ENCODE measurements around the gene ABCA7.

ABCA7 gene

GRCh38 chr19:1041835-1042685 is 2.2 kb downstream of the ABCA7 start:
- FAIRE-seq: no peak

- no peak for FAIRE-seq
Measured at GRCh38 chr19:1042689-1043511, 3.0 kb downstream of the ABCA7 start.

- FAIRE-seq: no peak
Measured at GRCh38 chr19:1045247-1045603, 5.3 kb downstream of the ABCA7 start.

DNA sequence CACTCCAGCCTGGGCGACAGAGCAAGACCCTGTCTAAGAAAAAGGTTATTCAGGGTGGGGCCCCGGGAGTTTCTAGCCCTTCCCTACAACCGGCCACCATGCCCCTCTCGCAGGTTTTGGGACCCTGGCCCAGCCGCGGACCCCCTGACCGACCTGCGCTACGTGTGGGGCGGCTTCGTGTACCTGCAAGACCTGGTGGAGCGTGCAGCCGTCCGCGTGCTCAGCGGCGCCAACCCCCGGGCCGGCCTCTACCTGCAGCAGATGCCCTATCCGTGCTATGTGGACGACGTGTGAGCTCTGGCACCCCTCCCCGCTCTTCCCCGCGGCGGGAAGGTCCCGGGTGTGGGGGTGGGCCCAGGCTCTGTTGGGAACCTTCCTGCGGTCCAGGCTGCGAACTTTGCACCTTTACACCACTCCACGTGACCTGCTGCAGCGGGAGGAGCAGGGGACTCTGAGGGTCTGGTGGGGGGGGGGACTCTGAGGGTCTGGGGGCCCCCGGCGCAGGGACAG is 6.3 kb downstream of the ABCA7 start:
- no peak for FAIRE-seq

GRCh38 chr19:1046836-1047695 is 7.2 kb downstream of the ABCA7 start:
- no peak for FAIRE-seq

GRCh38 chr19:1047696-1048147 is 7.8 kb downstream of the ABCA7 start:
- no peak for FAIRE-seq

GRCh38 chr19:1049106-1049505 is 9.2 kb downstream of the ABCA7 start:
- no peak for FAIRE-seq

- FAIRE-seq: no peak
Measured at GRCh38 chr19:1049800-1050199, 9.9 kb downstream of the ABCA7 start.

DNA sequence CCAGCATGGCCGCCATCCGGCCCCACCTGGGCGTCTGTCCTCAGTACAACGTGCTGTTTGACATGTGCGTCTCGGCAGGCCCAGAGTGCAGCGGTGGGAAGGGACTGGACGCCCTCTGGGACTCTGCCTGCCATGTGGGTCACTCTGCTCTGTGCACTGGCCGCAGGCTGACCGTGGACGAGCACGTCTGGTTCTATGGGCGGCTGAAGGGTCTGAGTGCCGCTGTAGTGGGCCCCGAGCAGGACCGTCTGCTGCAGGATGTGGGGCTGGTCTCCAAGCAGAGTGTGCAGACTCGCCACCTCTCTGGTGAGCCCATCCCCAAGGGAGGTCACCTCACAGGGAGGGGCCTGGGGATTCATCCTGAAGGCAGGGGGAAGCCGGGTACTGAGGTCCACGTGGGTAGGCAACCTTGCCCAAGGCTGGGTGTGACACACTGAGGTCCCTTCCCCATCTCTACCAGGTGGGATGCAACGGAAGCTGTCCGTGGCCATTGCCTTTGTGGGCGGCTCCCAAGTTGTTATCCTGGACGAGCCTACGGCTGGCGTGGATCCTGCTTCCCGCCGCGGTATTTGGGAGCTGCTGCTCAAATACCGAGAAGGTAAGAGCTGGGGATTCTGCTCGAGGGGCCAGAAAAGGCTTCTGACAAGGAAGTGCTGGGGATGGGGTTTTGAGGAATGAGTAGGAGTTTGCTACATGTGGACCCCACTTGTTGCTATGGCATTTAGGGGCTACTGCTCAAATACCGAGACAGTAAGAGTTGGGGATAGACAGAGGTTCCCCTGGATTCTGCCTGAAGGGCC is 11.3 kb downstream of the ABCA7 start:
- FAIRE-seq: no peak

DNA sequence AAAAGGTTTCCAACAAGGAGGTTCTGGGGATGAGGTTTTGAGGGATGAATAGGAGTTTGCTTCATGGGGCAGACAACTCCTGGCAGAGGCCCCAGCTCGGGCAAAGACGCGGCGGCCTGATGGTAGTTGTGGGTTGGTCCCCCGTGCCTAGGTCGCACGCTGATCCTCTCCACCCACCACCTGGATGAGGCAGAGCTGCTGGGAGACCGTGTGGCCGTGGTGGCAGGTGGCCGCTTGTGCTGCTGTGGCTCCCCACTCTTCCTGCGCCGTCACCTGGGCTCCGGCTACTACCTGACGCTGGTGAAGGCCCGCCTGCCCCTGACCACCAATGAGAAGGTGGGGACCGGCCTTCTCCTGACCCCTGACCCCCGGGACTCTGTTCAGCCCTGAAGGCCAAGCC is 11.9 kb downstream of the ABCA7 start:
- no peak for FAIRE-seq

GRCh38 chr19:1052349-1052975 is 12.6 kb downstream of the ABCA7 start:
- FAIRE-seq: no peak

- FAIRE-seq: no peak
Measured at GRCh38 chr19:1053176-1054101, 13.5 kb downstream of the ABCA7 start.

DNA sequence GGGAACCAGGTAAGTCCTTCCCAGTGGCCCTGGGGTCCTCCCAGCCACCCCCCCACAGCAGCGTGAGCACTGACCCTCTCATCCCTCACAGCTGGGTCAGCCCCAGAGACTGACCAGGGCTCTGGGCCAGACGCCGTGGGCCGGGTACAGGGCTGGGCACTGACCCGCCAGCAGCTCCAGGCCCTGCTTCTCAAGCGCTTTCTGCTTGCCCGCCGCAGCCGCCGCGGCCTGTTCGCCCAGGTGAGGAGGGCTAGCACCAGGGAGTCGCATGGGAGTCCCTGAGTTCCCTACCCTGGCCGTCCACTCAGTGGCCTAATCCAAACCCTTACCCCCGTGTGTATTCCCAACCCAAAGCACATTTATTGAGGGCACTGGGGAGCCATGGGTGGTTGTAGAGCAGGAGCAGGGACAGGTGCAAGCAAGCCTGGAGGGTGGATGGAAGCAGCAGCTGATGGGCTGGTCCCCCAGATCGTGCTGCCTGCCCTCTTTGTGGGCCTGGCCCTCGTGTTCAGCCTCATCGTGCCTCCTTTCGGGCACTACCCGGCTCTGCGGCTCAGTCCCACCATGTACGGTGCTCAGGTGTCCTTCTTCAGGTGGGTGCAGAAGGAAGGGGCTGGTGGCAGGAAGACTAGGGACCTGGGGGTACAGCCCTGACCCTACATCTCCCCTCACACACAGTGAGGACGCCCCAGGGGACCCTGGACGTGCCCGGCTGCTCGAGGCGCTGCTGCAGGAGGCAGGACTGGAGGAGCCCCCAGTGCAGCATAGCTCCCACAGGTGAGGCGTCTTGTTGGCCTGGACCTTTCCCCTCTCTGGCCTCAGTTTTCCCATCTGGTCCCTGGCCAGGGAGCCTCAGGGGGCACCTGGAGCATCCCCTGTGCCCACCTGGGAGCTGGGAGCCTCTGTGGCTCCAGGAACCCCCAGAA is 14.5 kb downstream of the ABCA7 start:
- no peak for FAIRE-seq

- no peak for FAIRE-seq
Measured at GRCh38 chr19:1055028-1055425, 15.1 kb downstream of the ABCA7 start.

- no peak for FAIRE-seq
Measured at GRCh38 chr19:1055886-1056620, 16.1 kb downstream of the ABCA7 start.

DNA sequence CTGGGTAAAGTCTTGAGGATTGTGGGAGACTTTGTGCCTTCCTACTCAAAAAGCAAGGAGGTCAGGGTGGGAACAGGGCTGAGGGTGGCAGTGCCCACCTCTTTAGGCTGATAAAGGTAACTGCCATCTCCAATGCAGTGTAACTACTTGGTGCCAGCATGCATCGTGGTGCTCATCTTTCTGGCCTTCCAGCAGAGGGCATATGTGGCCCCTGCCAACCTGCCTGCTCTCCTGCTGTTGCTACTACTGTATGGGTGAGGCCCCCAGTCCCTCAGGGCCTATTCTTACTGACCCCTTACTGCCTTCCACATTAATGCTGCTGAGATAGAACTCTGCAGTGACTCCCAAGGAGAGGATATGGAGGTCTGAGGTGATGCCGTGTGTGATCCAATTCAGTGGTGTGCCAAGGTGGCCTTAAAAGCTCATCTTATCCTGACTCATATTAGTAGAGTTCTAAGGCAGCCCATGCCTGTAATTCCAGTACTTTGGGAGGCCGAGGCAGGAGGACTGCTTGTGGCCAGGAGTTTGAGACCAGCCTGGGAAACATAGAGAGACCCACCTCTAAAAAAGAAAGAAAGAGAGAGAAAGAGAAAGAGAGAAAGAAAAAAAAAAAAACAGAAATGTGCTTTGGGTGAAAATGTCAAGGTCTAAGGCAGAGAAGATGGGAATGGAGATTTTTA is 17.4 kb downstream of the ABCA7 start:
- no peak for FAIRE-seq

GRCh38 chr19:1058112-1058511 is 18.2 kb downstream of the ABCA7 start:
- FAIRE-seq: no peak

DNA sequence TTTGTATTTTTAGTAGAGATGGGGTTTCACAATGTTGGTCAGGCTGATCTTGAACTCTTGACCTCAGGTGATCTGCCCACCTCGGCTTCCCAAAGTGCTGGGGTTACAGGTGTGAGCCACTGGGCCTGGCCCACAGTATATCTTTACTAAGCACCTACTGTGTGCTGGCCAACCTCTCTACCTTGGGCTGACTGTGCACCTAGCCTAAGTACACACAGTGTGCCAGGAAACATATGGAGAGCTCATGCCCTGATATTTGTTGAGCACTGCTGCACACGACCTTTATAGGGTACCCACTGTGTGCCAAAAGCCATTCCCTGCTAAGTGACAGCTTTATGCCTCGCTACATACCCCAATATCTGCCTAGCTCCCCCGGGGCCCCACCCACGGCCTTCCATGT is 20.8 kb downstream of the ABCA7 start:
- FAIRE-seq: no peak
